Hematopoietic multipotent progenitor cell treated with erythropoietin and hydrocortisone succinate and interleukin-3 and kit ligand, for 6 days (in vitro differentiated cells): ENCODE measurements around the gene AMHR2.

Experiments
- DNase-seq: peaks from one replicate; pipeline ENCODE4 v3.0.0-alpha.2; 2015

Gene AMHR2

GRCh38 chr12:53453953-53454640, 30.4 kb downstream of the AMHR2 start:
- DNase-seq = no peak

- DNase-seq = no peak
These were observed 31.1 kb downstream of the AMHR2 start for GRCh38 chr12:53454707-53455106.

- no peak for DNase-seq
These were observed 33.2 kb downstream of the AMHR2 start for GRCh38 chr12:53456654-53457366.

GRCh38 chr12:53459097-53459496, 35.4 kb downstream of the AMHR2 start:
- no peak for DNase-seq

- DNase-seq = no peak
These were observed 37.4 kb downstream of the AMHR2 start for GRCh38 chr12:53461059-53461458.

GRCh38 chr12:53461591-53461990, 37.9 kb downstream of the AMHR2 start:
- no peak for DNase-seq

- no peak for DNase-seq
These were observed 39.3 kb downstream of the AMHR2 start for GRCh38 chr12:53462935-53463334.

- no peak for DNase-seq
These were observed 40.3 kb downstream of the AMHR2 start for GRCh38 chr12:53463802-53464560.

GRCh38 chr12:53464685-53465418, 41.2 kb downstream of the AMHR2 start:
- DNase-seq = no peak

GRCh38 chr12:53465679-53466078, 42.0 kb downstream of the AMHR2 start:
- DNase-seq = no peak

- DNase-seq = no peak
These were observed 43.0 kb downstream of the AMHR2 start for GRCh38 chr12:53466640-53467039.

- DNase-seq = no peak
These were observed 43.4 kb downstream of the AMHR2 start for GRCh38 chr12:53467082-53467481.

GRCh38 chr12:53467880-53468279, 44.2 kb downstream of the AMHR2 start:
- no peak for DNase-seq

- DNase-seq = no peak
These were observed 44.6 kb downstream of the AMHR2 start for GRCh38 chr12:53468282-53468681.

- DNase-seq = no peak
These were observed 48.5 kb downstream of the AMHR2 start for GRCh38 chr12:53472056-53472582.

GRCh38 chr12:53474077-53474476, 50.4 kb downstream of the AMHR2 start:
- DNase-seq = no peak

GRCh38 chr12:53474819-53475218, 51.2 kb downstream of the AMHR2 start:
- no peak for DNase-seq

- peak; percentile 50 for DNase-seq
These were observed 53.1 kb downstream of the AMHR2 start for GRCh38 chr12:53476769-53477209.

- DNase-seq = no peak
These were observed 55.2 kb downstream of the AMHR2 start for GRCh38 chr12:53478865-53479264.

GRCh38 chr12:53479331-53479730, 55.7 kb downstream of the AMHR2 start:
- DNase-seq = no peak

- no peak for DNase-seq
These were observed 57.1 kb downstream of the AMHR2 start for GRCh38 chr12:53480491-53481442.
